Activated naive CD8-positive, alpha-beta T cell treated with anti-CD3 and anti-CD28 coated beads, Interleukin-2, amount 50 U/mL, for 16 hours (primary cell): ENCODE data around the gene CHRNB1.

Source experiments
- DNase-seq: peaks from one replicate; pipeline ENCODE4 v3.0.0-alpha.2; 2020; ENCODE audit warnings: low read depth, low spot score

The CHRNB1 gene

DNA sequence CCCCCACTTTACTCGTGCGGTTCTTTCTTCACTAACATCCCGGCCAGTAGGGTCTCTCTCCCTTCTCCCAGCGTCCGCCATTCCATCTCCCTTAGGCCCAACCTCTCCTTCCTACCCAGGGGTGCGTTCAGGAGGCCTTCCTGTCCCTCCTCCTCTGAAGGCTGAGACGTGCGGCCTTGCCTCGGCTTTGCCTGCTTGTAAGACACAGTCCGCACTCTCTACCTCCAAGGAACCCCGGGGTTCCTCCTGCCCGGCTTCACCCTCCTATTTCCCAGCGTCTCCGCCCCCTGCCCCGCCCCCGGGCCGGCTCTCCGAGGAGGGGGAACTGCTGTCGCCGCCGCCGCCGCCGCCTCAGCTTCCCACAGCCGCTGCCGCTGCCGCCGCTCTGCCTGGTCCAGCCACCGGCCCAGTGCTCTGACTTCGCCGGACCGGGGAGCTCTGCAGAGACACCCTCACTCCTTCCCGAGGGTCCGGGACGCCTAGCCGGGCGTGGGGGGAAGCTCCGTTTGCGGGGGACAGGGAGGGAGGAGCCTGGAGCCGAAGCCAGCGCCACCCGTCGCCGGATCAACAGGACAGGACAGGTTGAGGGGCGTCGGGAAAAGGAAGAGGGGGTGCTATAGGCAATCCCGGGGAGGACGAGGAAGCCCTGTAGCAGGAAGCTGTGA lies 6.8 kb upstream of the CHRNB1 start:
- peak; percentile 16 for DNase-seq

DNA sequence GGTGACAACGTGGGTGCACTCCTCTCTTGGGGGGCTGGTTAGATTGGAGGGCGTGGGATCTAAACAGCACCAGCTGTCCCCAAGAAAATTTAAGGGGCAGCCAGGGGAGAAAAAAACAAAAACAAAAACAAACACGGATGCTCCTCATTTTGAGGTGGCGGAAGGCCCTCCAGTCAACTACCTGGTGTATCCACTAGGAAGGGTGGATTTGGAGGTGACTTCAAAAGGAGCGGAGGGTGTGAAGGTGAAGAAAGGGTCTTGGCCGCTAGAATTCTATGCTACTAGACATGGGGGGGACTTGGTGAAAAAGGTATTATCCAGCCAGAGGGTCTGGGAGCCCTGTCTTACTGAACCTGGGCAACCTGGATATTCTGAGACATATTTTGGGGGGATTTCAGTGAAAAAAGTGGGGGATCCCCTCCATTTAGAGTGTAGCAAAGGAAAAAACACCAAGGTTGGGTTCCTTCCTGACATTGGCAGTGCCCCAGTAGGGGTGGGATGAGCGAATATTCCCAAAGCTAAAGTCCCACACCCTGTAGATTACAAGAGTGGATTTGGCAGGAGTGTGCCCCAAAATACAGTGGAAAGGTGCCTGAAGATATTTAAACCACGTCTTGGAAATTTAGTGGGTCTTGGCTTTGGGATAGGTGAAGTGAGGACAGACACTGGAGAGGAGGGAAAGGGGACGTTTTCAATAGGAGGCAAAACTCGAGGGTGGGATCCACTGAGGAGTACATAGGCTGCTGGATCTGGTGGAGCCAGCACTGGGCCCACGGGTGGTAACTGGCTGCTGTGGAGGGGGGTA lies 6.0 kb upstream of the CHRNB1 start:
- no peak for DNase-seq

DNA sequence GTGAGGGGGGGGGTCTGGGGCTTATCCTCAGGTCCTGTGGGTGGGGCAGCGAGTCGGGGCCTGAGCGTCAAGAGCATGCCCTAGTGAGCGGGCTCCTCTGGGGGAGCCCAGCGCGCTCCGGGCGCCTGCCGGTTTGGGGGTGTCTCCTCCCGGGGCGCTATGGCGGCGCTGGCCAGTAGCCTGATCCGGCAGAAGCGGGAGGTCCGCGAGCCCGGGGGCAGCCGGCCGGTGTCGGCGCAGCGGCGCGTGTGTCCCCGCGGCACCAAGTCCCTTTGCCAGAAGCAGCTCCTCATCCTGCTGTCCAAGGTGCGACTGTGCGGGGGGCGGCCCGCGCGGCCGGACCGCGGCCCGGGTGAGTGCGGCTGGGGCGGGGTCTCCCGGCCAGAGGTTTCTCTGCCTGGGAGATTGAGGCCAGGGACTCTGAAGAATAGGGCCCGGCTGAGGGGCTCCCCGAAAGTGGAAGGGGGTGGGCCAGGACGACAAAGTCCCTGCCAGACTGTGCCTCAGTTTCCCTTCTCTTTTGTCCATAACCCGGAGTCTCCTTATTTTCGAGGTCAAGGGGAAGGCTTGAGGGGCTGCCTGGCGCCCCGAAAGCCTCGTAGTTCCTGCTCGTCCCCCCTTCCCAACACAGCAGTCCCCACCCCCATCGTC lies 5.3 kb upstream of the CHRNB1 start, which contains the start of gene FGF11:
FGF11 (plus strand) TSS at position 51 of the 651 bp plus-strand sequence; CDS start at position 160, 109 bp downstream.
- no peak for DNase-seq

DNA sequence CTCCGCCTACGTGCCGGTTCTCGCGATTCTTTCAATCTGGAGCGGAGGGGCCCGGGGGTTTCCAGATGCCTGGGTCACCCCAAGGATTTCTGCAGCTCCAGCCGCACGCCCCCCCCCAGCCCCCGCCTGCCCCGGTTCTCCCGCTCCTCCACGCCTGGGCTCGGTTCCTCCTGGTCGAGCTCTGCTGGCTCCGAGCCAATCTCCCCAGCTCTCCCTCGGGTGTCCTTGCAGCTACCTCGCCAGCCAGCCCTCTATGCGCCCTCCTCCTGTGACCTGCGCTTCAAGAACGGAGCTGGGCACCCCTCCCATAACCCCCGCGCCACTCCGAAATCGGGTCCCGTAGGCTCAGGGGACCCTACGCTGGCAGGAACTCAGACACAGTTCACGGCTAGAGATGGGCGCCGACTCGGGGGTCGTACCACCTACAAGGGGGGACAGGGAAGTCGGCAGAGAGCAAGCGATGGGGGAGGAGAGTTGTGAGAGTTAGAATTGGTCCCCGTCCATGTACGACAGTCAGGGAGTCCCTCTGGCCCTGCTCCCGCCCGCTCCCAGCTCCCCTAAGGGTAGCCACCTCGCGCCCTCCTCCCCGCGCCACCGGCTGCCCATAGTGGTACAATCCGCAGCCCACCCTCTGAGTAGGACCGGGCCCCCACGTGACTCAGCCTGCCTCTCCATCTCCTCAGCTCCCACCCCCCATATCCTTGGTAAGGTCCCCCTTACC lies 4.6 kb upstream of the CHRNB1 start:
- DNase-seq, result no peak

DNA sequence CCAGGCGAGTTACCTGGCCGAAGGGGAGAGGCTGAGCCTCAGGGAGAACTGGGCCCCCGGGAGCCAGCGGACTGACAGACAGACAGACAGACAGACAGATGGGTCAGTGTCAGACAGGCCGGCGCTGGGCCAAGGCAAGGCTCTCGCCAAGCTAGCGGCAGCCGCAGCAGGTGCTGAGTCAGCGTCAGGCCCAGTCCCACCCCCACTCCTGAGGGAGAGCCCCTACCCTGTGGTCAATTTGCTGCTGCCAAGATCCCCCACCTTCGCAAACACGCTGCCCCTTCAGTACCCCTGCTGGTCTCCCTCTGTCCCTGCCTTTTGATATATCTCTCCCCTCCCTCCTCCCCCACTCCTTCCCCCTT lies 4.0 kb upstream of the CHRNB1 start:
- no peak for DNase-seq

DNA sequence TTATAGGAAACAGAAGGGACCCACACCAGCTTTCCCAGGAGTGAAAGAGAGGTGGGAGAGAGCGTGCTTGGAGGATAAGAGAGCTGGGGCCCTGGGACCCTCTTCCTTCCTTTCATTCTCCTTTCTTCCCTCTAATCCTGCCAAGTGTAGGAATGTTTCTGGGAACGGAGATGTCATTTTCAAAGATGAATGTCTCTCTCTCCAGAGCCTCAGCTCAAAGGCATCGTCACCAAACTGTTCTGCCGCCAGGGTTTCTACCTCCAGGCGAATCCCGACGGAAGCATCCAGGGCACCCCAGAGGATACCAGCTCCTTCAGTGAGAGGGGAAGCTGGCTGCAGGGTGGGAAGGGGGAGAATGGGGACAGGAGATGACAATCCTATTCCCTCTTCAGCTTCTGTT lies 3.6 kb upstream of the CHRNB1 start:
- no peak for DNase-seq

DNA sequence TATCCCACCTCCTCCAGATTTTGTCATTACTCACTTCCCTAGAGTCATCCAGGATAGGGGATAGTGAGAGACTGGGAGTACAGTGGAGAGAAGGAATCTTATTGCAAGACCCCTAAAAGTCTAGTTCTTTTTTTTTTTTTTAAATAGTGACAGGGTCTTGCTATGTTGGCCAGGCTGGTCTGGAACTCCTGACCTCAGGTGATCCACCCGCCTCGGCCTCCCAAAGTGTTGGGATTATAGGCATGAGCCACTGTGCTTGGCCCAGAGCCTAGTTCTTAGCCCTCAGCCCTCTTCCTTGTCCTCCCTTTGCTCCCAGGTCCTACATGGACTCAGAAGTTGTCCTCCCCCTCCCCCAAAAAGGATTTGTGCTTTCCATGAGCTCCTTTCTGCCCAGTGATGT lies 2.7 kb upstream of the CHRNB1 start:
- no peak for DNase-seq

DNA sequence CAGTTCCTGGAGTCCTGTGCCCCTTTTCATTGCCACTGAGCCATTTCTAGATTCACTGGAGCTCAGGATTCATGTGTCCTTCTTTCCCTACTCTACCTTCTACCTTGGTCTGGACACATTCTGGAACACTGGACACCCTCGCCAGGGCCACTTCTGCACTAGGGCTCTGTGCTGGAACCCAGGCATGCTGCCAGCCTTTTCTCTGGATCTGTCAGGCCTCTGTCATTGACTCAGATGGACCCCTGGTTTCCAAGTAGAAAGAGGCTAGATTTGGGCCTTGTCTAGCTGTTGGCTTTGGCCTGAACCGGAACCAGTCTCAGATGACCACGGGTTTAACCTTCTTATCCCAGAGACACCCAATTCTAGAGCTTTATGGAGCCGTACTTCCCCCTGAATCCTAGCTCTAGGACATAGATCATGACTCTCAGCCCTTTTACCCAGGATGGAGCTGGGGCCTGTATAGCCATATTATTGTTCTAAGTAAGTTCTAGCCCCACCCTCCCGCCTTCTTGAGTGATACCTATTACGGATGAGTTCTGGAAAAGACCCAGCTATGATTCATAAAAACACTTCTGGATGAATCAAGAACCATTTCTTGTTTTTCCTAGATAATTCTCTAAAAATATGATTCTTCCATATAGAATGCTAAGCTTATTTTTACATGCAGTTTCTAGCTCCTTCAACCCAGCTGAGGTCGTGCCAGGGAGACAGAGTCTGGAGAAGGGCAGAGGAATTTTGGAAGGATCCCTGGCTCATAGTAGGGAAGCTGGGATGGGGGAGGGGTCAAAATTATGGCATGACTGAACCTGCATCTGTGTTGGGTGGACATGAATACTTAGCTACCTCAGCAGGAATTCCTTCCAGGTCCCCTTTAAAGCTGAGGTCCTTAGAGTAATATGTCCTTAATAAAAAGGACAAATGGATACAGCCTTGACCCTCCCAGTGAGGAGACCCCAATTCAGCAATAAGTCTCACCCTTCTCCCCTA lies 1.1 kb upstream of the CHRNB1 start:
- DNase-seq, result no peak

DNA sequence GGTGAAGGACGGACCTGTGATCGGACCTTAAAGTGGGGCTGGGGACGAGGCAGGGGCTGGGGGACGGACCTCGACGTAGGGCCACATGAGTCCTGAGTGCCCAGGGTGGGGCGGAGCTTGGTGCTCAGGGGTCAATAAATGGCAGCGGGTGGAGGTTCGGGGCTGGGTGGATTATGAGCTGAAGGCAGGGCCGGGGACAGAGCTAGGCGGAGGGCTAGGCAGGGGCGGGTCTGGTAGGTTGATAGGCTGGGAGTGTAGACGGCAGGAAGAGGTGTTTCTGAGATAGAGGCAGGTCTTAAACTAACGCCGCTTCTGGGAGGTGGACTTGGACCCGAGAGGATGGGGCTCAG lies 733 bp downstream of the CHRNB1 start:
- DNase-seq, result no peak

DNA sequence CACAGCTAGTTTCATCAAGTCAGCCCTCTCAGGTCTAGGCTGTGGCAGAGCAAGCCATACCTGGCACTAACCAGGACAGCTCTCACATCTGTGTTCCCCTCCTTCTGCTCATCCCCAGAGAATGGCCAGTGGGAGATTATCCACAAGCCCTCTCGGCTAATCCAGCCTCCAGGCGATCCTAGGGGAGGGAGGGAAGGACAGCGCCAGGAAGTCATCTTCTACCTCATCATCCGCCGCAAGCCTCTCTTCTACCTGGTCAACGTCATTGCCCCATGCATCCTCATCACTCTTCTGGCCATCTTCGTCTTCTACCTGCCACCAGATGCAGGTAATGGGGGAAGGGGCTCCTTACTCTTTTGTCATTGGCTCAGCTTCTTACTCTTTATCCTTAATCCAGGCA lies 3.6 kb downstream of the CHRNB1 start:
- no peak for DNase-seq

DNA sequence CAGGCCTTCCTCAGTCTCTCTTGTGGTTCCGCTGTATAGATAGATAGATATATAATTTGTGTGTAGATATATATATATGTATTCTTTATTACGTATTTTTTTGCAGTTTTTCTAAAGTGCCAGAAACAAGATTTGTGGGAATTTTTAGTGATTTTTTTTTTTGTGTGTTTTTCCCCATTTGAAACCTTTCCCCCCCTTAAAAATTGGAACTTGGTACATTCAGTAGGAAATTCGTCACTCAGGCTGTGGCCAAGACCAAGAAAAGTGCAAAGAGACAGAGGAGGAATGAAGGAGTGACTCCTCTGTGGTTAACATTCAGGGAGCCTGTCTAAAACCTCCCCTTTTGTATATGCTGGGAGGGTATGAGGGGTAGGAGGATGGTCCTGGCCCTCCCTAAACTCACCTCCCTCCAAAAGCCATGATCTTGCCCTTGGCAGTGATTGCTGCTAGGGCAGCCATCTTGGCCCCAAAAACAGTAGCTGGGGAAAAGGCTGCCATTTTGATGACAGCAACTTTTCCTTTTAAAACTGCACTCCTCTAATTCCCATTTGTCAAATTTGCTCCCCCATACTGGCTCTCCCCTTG lies 15.2 kb downstream of the CHRNB1 start:
- DNase-seq, result no peak

DNA sequence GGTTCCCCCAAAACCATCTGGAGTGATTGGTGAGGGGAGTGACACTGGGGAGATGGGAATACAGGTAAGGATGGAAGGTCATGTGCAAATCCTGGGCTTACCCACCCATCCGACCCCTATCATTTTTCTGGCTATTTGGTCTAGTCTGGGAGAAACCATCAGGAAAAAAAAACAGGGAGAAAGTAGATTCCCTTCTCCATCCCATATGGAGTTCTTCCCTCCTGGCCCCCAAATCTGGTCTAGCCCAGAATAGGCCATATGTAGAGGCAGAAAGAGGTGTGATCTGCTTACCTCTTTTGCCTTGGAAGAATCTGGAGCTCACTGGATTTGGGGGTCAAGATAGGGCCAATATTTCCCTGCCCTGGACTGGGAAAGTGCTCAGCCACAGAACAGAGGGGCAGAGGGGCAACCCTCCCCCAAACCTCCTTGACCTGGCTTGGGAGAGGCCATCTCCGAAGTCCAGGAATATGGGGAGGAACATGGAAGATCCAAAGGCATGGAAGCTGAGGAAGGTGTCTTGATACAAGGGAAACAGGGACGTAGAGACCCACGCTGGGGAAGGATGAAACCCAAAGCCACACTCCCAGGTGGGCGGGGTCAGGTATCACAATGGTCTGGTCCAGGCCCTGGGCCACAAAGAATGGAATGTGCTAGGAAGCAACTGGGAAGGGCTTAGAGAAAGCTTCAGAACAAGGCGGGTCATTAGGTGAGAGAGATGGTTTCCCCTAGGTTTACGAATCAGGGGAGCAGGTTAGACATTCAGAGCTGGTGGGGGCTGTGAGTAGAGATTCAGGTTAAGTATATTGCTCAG lies 16.2 kb downstream of the CHRNB1 start:
- no peak for DNase-seq

DNA sequence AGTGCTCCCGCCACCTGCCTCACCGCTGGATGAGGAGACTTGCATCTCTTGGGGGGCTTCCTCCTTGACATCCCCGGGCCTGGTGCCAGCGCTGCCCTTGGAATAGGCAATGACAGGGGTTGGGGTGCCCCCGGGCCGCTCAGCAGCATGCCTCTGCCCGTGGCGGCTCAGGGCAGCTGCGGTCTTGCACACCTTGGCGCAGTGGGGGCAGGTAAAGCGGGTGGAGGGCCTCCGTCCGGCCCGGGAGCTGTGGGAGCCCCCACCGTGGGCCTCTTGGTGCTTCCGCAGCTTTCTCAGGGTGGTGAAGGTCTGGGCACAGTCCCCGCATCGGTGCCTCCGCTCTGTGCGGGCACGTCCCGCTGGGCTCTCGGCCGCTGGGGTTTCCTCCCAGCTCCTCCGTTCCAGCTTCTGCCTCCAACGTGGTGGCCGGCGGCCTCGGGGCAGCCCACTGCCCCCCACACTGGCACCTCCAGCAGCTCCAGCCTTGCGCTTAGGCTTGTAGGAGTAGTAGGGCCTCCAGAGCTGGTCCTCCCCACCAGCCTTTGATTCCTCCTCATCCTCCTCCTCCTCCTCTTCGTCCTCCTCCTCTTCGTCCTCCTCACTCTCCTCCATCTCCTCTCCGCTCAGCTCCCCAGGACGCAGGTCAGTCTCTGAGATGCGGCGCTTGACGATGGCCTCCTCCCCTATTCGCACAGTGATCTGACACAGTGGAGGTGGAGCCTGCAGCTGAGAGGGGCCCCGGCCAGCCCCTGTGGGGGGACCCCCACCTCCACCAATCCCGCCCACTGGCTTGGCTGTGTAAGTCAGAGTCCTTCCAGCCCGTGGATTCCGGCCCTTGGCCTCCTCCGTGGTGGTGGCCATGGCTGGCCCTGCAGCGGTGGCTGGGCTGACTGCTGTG lies 17.9 kb downstream of the CHRNB1 start:
- DNase-seq, result no peak

DNA sequence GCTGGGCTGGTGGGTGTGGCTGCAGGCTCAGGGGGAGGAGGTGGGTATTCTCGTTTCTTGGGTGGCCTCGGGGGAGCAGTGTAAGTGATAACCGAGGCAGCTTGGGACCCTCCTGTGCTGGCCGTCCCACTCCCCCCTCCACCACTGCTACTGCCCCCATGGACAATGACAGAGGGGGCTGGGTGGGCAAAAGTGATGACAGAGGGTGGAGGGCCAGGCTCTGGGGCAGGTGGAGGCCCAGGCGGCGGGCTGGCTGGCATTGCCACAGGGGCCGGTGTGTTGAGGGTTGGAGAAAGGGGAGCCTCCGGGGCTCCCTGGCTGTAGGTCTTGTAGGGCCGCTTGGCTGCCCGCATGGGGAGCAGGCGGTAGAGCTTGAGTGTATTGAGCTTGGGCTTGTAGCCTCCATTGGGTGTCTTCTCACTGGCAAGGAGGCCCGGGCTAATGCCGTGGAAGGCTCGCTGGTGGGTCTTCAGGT lies 18.5 kb downstream of the CHRNB1 start:
- DNase-seq, result no peak

DNA sequence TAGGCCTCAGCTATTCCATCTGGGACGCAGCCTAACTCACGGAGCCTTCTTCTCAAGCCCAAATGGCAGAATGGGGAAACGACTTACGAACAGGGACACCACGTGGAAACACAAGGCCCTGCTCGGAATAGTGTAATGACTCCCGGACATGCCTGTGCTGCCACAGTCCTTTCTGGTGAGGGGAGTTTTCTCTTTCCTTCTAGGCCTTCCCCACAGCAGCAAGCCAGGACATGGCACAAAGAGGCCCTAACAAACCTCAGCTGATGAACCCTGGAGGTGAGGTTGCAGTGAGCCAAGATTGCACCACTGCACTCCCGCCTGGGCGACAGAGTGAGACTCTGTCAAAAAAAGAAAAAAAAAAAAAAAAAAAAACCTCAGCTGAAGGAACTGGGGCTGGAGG lies 19.2 kb downstream of the CHRNB1 start:
- DNase-seq, result no peak

DNA sequence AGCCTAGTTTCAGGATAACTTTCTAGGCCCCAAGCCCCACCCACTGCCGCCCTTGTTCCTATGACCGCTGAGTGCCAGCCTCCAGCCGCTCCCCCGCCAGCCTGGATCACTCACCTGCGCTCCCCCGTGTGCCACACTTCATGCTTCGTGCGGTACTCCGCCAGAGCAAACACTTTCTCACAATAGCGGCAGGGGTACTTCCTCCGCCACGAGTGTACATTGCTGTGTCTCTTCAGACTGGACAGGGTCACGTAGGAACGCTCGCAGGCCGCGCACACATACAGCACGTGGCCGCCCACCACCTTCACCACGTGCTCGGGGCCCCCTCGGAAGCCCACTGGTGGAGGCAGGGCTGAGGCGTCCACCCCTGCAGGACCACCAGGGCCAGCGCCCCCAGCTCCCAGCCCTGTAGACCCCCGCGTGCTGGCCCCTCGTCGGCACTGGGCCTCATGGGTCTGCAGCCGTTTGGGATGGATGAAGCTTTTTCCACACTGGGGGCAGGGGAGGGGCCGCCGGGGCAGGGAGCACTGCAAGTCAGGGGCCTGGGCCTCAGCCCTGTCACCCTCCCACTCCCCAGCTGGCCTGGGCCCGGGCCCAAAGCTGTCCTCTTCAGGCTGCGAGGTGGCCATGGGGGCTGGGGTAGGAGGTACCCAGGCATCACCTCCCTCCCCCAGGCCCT lies 20.9 kb downstream of the CHRNB1 start:
- DNase-seq, result no peak

DNA sequence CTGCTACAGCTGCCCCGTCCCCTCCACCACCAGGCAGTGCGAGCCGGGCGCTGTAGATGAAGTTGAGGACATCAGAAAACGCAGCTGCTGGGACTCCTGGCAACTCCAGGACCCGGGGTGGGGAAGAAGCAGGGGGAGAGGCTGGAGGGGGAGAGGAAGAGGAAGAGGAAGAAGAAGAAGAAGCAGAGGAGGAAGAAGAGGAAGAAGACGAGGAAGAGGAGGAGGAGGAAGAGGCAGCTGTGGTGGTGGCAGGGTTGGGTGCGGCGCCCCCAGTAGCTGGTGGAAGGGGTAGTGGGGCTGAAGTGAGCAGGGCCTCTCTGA lies 21.4 kb downstream of the CHRNB1 start:
- no peak for DNase-seq

DNA sequence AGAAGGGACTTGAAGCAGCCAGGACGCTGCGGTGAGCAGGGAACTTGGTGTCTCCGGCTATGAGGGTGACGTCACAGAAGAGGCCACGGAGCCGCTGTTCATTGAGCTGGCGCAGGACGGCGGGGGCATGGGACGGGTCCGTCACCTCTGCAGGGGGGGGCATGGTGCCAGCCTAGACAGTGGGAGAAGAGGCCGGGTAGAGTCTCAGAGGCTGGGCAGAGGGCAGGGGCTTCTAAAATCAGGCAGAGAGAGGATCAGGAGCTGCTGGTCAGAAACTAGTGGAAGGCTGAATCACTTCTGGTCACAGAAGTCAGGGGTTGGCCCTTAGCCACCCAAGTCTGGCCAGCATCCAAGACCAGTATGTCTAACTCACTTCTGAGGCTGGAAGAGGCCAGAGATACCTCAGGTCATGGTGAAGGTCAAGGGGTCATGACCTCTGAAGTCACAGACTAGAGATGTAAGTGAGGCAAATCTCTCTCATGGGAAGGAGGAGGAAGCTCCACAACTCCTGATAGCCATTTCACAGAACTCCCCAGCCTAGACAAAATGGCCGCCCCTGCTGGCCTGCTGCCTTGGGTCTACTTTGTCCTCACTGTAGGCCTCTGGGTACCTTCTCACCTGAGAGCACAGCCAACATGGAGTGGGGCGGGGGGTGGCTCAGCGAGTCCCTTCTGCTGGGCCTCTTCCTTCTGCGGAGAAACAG lies 21.9 kb downstream of the CHRNB1 start:
- DNase-seq, result no peak
